GM21529 (cell line): ENCODE results near the gene ZC3H6.
"Not testable (repeated sequence)": the region's sequence is repeated elsewhere in the genome, so short reads cannot be mapped to it uniquely, and the experiment has no call there.

Experiments used
- ATAC-seq: cut with Tn5 transposase; IDR thresholded peaks from one replicate; pipeline ENCODE4 v1.9.1; 2021; ENCODE audit not compliant: unreplicated experiment

The ZC3H6 gene

GRCh38 chr2:112275887-112276773, 733 bp downstream of the ZC3H6 start:
- ATAC-seq = peak; percentile 52

- ATAC-seq = no peak
Measured at GRCh38 chr2:112276954-112277353, 1.6 kb downstream of the ZC3H6 start.

- no peak for ATAC-seq
Measured at GRCh38 chr2:112277596-112278220, 2.3 kb downstream of the ZC3H6 start.

GRCh38 chr2:112282066-112282465, 6.7 kb downstream of the ZC3H6 start:
- ATAC-seq = not testable (repeated sequence)

- ATAC-seq = not testable (repeated sequence)
Measured at GRCh38 chr2:112283535-112283934, 8.1 kb downstream of the ZC3H6 start.

GRCh38 chr2:112290088-112290487, 14.7 kb downstream of the ZC3H6 start:
- no peak for ATAC-seq

GRCh38 chr2:112290648-112291047, 15.3 kb downstream of the ZC3H6 start:
- ATAC-seq = no peak

GRCh38 chr2:112293636-112294401, 18.4 kb downstream of the ZC3H6 start:
- no peak for ATAC-seq

GRCh38 chr2:112295407-112296078, 20.1 kb downstream of the ZC3H6 start:
- no peak for ATAC-seq

GRCh38 chr2:112296407-112296806, 21.0 kb downstream of the ZC3H6 start:
- no peak for ATAC-seq

- no peak for ATAC-seq
Measured at GRCh38 chr2:112301171-112301584, 25.8 kb downstream of the ZC3H6 start.

GRCh38 chr2:112301973-112302372, 26.6 kb downstream of the ZC3H6 start:
- ATAC-seq = no peak

GRCh38 chr2:112304298-112304941, 29.0 kb downstream of the ZC3H6 start:
- no peak for ATAC-seq

- no peak for ATAC-seq
Measured at GRCh38 chr2:112305132-112305531, 29.7 kb downstream of the ZC3H6 start.

GRCh38 chr2:112310906-112311305, 35.5 kb downstream of the ZC3H6 start:
- ATAC-seq = no peak

GRCh38 chr2:112311932-112312331, 36.5 kb downstream of the ZC3H6 start:
- ATAC-seq = no peak

- ATAC-seq = no peak
Measured at GRCh38 chr2:112312821-112313220, 37.4 kb downstream of the ZC3H6 start.

- ATAC-seq = no peak
Measured at GRCh38 chr2:112314856-112315255, 39.5 kb downstream of the ZC3H6 start.

- no peak for ATAC-seq
Measured at GRCh38 chr2:112317303-112318158, 42.1 kb downstream of the ZC3H6 start.

- ATAC-seq = no peak
Measured at GRCh38 chr2:112318515-112318914, 43.1 kb downstream of the ZC3H6 start.
